Measurements from ENCODE around the gene FBXO42. TPM values are rescaled to one million over a fixed set of nuclear protein-coding genes. Genes with fewer than 3 reads are reported as not detected.

The FBXO42 gene
- total and polyA plus RNA-seq, 9 of the 15 experiments (the other 6 are each of a cell fraction or from before 2014, with no cell fraction given), result 7.2 to 24.8 (median 17.4) TPM

DNA sequence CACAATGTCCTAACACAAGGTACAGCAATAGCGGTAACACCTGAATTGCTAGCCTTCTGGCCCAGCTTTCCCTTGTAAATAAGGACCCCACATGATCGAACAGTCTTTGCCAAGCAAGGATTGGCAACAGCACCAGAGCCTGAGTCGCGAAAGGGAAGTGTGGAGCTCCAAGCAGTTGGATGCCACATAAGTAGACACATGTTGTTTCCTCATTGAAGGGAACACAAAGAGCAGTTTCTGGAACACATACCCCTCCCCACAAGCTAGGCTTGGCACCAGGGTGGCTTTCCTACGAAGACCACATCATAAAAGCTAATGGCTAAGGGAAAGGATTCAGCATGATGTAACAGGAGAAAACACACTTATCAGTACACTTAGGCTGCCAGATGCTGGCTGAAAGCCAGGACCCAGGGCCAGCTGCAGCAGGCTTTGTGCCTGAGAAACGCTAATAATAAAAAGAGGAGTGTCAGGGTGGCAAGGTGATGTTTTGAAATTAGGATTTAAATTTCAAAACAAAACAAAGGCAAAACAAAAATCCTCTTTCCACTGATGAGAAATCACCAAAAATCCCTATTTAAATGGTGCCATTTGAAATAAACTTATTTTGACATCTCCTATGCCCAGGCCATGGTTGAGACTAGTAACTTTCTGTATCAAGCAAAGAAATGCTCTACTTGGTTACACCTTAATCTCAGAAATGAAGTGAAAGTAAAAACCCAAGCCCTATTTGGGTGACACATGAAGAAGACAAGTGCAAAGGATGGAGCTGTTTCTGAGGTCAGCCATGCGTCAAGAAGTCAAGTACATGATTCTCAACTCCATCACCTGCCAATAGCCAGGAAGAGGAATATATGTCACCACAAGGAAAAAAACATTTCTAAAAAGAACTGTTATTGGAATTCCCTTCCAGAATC lies 103.4 kb downstream of the FBXO42 start (continued):
- no peak for TF ChIP-seq POLR2AphosphoS2 (IDR thresholded peaks at IDR 0.05; ENCODE audit: low read length)
- peak in 1 of 2 experiments; percentile 28; a peak in 2 of 4 replicates for TF ChIP-seq RAD21 (CRISPR knock-in tag; conservative IDR thresholded peaks at IDR 0.05 in 1 of 2, IDR thresholded peaks at IDR 0.05 in 1 of 2)
- TF ChIP-seq NFRKB (IDR thresholded peaks at IDR 0.05; ENCODE audit: low read depth), result peak; percentile 97
- no peak for TF ChIP-seq LARP7 (IDR thresholded peaks at IDR 0.05)
- TF ChIP-seq CREBBP (IDR thresholded peaks at IDR 0.05; ENCODE audit: low read depth, low read length), result no peak
- peak; percentile 75 for TF ChIP-seq POLR2H (tag; IDR thresholded peaks at IDR 0.05; ENCODE audit: low read depth)

DNA sequence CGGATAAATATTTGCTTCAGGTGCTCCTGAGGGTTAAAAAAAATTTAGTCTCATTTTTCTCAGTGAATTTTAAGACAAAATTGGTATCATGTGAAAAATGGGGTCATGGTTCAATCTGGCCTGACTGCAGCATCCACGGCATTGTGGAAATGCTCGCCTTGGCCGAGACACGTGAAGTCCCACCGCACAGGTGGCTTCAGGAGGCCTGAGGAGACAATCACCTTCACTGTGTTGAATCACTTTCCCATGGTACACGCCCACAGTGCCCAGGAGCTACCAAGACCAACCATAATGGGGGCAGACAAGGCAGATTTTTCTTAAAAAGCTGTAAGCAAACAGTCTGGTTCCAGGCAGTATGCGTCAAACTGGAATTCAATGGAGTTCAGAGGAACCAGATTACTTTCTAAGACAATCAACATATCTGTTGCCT lies 104.3 kb downstream of the FBXO42 start:
- intact Hi-C loops (cut with micrococcal nuclease), result loop anchor here (5.0 kb wide), 1 partner anchor 104 kb away; the partner anchor contains the start of gene FBXO42
- Histone ChIP-seq H3K4me1 (replicated peaks in 1 of 2; ENCODE audit: control insufficient read depth in 2 of 2, insufficient read depth in 2 of 2, low read length in 2 of 2) (peaks cover 11 to 47% of the 10 kb centered on the region in 2 experiments), H3K4me2 (ENCODE audit: insufficient read depth, low read length) (peak overlapping the region; percentile 58; the same call in 1 of the 2 replicates)
- TF ChIP-seq SMAD3 (CRISPR knock-in tag; conservative IDR thresholded peaks at IDR 0.05) (0 out of 2 replicates have a peak, but pooled peaks have one; percentile 66), RBBP5 (IDR thresholded peaks at IDR 0.05; ENCODE audit: borderline replicate concordance, insufficient read depth, low read length, poor library complexity, severe bottlenecking) (no peak), KLF13 (tag; IDR thresholded peaks at IDR 0.05; ENCODE audit: borderline replicate concordance, low read depth) (peak; percentile 59; the same call in 1 of the 2 replicates), NR2C1 (IDR thresholded peaks at IDR 0.05) (no peak), NR2C1 (tag; IDR thresholded peaks at IDR 0.05) (peak; percentile 59), SMARCC2 (IDR thresholded peaks at IDR 0.05; ENCODE audit: low read depth) (no peak), NFXL1 (CRISPR knock-in tag; IDR thresholded peaks at IDR 0.05) (0 out of 2 replicates have a peak, but pooled peaks have one; percentile 25), HNRNPK (IDR thresholded peaks at IDR 0.05; ENCODE audit: low read depth, low read length, poor library complexity, severe bottlenecking) (no peak), KLF6 (CRISPR knock-in tag; IDR thresholded peaks at IDR 0.05; ENCODE audit: borderline replicate concordance) (peak; percentile 55; the same call in 1 of the 2 replicates)
- TF ChIP-seq, protein P1, sequence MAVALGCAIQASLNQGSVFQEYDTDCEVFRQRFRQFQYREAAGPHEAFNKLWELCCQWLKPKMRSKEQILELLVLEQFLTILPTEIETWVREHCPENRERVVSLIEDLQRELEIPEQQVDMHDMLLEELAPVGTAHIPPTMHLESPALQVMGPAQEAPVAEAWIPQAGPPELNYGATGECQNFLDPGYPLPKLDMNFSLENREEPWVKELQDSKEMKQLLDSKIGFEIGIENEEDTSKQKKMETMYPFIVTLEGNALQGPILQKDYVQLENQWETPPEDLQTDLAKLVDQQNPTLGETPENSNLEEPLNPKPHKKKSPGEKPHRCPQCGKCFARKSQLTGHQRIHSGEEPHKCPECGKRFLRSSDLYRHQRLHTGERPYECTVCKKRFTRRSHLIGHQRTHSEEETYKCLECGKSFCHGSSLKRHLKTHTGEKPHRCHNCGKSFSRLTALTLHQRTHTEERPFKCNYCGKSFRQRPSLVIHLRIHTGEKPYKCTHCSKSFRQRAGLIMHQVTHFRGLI (CRISPR knock-in tag; IDR thresholded peaks at IDR 0.05), result peak; percentile 51
- TF ChIP-seq, protein P2, sequence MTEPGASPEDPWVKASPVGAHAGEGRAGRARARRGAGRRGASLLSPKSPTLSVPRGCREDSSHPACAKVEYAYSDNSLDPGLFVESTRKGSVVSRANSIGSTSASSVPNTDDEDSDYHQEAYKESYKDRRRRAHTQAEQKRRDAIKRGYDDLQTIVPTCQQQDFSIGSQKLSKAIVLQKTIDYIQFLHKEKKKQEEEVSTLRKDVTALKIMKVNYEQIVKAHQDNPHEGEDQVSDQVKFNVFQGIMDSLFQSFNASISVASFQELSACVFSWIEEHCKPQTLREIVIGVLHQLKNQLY (CRISPR knock-in tag; conservative IDR thresholded peaks at IDR 0.05), result peak in 1 of 2 experiments; percentile 81; a peak in 1 of 4 replicates

More for the DNA sequence above, 104.3 kb downstream of the FBXO42 start:
- no peaks in the 10 kb centered on the region for H4K20me1 ChIP-seq (replicated peaks; ENCODE audit: control insufficient read depth, insufficient read depth, low read length)
- peaks cover 56% of the 10 kb centered on the region for H3K36me3 ChIP-seq (ENCODE audit: control insufficient read depth, insufficient read depth, low read length)
- H3K4me3 ChIP-seq, result no peak overlapping the region
- peak overlapping the region in 1 of 2 experiments; percentile 62; a peak in 2 of 4 replicates for H3K9ac ChIP-seq (ENCODE audit: insufficient read depth in 1 of 2, low read depth in 2 of 2, low read length in 2 of 2)
- peaks cover 7% of the 10 kb centered on the region for H3K9me1 ChIP-seq (ENCODE audit: control insufficient read depth, insufficient read depth, low read length)
- no TSS peak for BruUV-seq (replicated peaks)
- CTCF ChIA-PET (ENCODE audit: low intra/inter-chr PET ratio), result no interaction called here
- peaks cover 6% of the 10 kb centered on the region; the same call in 1 of the 3 replicates for H3K79me2 ChIP-seq (ENCODE audit: control insufficient read depth, insufficient read depth, low read length)
- no peak for DNase-seq (ENCODE audit: extremely low read depth in 1 of 4, low spot score in 3 of 4)
- ATAC-seq, result no peak
- no peaks in the 10 kb centered on the region for H3K9me3 ChIP-seq (replicated peaks; ENCODE audit: control insufficient read depth, insufficient read depth, low read depth, low read length)
- in situ Hi-C loops (cut with MboI), result no loop called here
- FAIRE-seq, result no peak
- no peaks in the 10 kb centered on the region for H3K27me3 ChIP-seq (ENCODE audit: control insufficient read depth in 2 of 2, insufficient read depth in 2 of 2, low read length in 2 of 2)
- POLR2A ChIA-PET, result interaction anchor here (0.5 to 2.6 kb wide), 14 partner anchors 8 to 164 kb away, joined by 3 to 7 read pairs (median 3); partner anchors contain the start of gene CPLANE2
- H3K27ac ChIP-seq (ENCODE audit: extremely low read depth, low read depth, low read length), result peak overlapping the region; percentile 83
- H2AFZ ChIP-seq (ENCODE audit: low read depth, low read length), result no peak overlapping the region
- WGBS (ENCODE audit: insufficient coverage, low coverage, missing lambda C conversion rate), result 84% methylated on average over 8 of the region's 8 CpGs

All from K562 (cell line).